ENCODE measurements around the gene ENTR1.

ENTR1 gene

GRCh38 chr9:136363949-136364748 lies 46.3 kb downstream of the ENTR1 start:
- in situ Hi-C loops (cut with MboI; ENCODE audit: low sequenced_read_pairs), result no loop called here

- in situ Hi-C loops (cut with MboI; ENCODE audit: low sequenced_read_pairs), result no loop called here
Measured at GRCh38 chr9:136363106-136363948, 47.1 kb downstream of the ENTR1 start, which contains the start of gene DNLZ. TSS of gene DNLZ (minus strand) at chr9:136363744. CDS start at chr9:136363714, 30 bp downstream.

DNA sequence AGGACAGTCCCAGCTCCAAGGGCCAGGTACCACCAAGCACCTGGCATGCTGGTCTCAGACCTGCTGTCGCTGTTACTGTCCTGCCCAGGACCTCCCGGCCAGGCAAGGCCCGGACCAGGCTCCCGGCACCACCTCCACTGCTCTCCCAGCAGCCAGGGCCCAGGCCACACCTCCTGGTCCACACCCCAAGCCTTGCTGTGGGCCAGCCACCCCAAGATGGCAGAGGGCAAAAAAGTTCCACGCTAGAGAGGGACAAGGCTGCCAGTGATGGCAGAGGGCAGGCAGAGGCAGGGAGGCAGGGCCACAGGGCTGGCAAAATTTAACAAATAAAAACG lies 48.0 kb downstream of the ENTR1 start:
- in situ Hi-C loops (cut with MboI; ENCODE audit: low sequenced_read_pairs), result no loop called here

DNA sequence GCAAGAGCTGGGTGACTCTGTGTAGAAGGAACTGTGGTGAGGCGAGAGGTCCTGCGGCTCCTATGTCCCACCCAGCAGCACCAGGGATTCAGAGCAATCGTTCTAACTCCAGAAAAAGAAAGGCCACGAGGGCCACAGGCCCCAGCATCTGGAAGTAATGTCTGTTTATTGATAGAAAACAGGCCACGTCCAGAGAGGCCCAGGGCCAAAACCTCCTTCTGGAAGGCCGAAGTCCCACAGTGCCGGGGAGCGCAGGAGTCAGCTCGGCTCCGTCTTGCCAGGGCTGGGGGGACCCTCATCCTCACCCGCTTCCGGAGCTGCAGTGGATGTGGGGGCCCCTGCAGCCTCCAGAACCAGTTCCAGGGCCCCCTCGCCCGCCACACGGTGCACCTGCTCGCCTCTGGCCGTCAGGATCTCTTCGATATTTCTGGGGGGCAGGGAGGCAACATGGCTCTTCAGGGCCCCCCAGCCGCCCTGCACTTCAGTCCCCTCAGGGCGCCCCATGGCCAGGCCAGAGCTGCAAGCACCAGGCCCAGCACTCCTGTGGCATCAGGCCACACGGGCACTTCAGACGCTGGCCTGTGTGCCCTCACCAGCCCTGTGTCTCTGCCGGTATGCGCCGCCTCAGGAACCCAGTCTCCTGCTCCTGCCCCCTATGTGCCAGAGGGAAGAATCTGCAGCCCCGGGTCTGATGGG lies 48.5 kb downstream of the ENTR1 start:
- in situ Hi-C loops (cut with MboI; ENCODE audit: low sequenced_read_pairs), result no loop called here

- in situ Hi-C loops (cut with MboI; ENCODE audit: low sequenced_read_pairs), result no loop called here
Measured at GRCh38 chr9:136361047-136361753, 49.2 kb downstream of the ENTR1 start.

GRCh38 chr9:136359774-136360718 lies 50.4 kb downstream of the ENTR1 start:
- in situ Hi-C loops (cut with MboI; ENCODE audit: low sequenced_read_pairs), result no loop called here

GRCh38 chr9:136358888-136359287 lies 51.5 kb downstream of the ENTR1 start:
- in situ Hi-C loops (cut with MboI; ENCODE audit: low sequenced_read_pairs), result no loop called here

- in situ Hi-C loops (cut with MboI; ENCODE audit: low sequenced_read_pairs), result no loop called here
Measured at GRCh38 chr9:136358016-136358415, 52.4 kb downstream of the ENTR1 start.

- in situ Hi-C loops (cut with MboI; ENCODE audit: low sequenced_read_pairs), result no loop called here
Measured at GRCh38 chr9:136357202-136357725, 53.1 kb downstream of the ENTR1 start.

DNA sequence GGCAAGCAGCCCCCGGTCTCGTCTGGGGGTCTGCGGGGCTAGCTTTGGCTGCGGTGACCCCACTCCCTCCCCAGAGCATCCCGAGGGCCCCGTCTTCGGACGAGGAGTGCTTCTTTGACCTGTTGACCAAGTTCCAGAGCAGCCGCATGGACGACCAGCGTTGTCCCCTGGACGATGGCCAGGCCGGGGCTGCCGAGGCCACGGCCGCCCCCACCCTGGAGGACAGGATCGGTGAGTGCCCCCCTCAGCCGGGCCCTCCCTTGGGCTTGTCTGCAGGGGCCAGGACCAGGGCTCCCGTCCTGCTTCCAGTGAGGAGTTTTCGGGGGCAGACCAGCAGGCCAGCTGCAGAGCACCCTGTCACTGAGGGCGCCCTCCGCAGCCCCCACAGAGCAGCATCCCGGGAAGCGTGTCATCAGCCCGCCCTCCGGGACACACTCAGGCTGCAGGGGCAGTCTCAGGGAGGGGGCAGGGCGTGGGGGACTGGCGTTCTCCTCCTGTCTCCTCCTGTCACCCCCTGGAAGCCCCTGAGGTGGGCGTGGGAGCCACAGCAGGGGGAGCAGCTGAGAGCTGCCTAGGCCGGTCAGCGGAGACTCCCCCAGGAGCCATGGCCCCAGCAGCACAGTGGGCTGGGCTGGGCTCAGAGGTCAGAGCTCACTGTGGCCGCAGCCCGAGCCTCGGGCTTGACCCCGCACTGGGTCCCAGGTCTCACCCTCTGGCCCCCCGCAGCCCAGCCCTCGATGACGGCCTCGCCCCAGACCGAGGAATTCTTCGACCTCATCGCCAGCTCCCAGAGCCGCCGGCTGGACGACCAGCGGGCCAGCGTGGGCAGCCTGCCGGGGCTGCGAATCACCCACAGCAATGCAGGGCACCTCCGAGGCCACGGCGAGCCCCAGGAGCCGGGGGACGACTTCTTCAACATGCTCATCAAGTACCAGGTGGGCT lies 54.5 kb downstream of the ENTR1 start:
- in situ Hi-C loops (cut with MboI; ENCODE audit: low sequenced_read_pairs), result no loop called here

DNA sequence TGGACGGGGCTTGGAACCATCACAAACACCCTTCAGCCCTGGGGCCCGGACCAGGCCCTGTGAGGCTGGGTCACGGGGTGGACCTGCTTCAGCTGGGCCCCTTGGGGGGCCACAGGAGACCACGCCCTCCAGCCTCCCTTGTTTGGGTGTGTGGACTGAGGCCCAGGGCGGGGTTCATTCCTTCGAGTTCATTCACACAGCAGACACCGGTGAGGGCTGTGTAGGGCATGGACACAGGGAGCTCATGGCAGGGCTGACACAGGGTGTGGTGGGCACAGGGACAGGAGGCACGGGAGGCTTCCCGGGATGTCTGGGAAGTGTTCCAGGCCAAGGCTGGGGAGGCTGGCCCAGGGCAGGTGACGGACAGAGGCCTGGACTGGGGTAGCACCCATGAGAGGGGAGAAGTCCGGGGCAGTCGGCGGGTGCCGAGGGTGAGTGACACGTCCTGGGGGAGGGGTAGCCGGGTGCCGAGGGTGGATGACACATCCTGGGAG lies 55.8 kb downstream of the ENTR1 start:
- in situ Hi-C loops (cut with MboI; ENCODE audit: low sequenced_read_pairs), result no loop called here

DNA sequence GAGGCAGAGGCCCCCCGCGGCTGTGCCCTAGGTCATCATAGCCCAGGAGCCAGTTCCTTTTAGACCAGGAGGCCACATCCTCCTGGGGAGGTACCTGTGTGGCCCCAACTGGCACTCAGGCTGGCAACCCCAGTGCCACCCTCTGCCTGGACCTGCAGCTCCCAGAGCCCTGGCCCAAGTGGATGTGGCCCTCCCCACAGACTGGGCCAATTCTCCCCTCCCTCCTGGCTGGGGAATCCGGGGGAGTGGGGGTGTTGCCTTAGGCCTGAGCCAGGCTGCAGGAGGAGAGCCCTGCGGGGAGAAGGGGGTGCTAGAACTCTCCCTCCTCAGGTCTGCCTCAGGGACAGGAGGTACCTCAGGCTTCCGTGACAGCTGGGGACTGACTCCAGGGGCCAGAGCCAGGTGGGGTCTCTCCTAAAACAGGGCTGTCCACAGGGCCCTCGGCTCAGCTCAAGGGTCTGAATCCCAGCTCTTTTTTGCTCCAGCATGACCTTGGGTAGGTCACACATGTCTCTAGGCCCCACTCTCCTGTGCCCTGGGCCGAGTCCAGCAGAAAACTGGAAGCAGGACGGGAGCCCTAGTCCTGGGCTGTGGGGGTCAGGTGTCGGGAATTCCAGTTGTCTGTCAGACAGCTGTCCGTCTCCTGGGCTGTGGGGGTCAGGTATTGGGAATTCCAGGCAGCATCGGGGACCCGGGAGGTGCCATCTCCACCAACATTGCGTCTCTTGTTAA lies 56.5 kb downstream of the ENTR1 start:
- in situ Hi-C loops (cut with MboI; ENCODE audit: low sequenced_read_pairs), result no loop called here

DNA sequence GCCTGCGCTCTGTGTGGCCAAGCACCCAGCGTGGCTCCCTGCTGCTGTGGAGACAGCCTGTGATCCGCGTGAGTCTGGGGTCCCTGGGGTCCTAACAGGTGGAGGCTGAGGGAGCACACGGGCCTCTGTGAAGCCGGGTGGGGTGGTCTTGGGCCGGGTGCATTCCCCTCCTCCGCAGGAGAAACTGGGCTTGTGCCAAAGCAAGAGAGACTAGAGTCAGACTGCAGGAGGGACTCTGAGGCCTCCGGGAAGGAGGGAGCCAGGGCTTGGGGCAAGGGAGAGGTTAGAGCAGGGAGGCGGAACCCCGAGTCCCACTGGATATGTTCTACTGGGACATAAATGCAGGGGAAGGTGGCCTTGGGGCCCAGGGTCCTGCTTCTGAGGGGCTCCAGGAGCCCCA lies 57.3 kb downstream of the ENTR1 start:
- in situ Hi-C loops (cut with MboI; ENCODE audit: low sequenced_read_pairs), result no loop called here

- in situ Hi-C loops (cut with MboI; ENCODE audit: low sequenced_read_pairs), result no loop called here
Measured at GRCh38 chr9:136352682-136353081, 57.7 kb downstream of the ENTR1 start.

All from HL-60/S4 (cell line).